ENCODE data around the gene TMEM89.

The TMEM89 gene

GRCh38 chr3:48609088-48610005, 12.2 kb downstream of the TMEM89 start, which contains the start of gene UQCRC1:
Gene UQCRC1, minus strand, starts transcription at chr3:48609646. Its CDS starts 26 bp downstream, at chr3:48609620.
- DNase-seq: peak; percentile 94 to 95

GRCh38 chr3:48607519-48607918, 14.1 kb downstream of the TMEM89 start:
- DNase-seq: no peak

GRCh38 chr3:48601622-48601994, 20.0 kb downstream of the TMEM89 start:
- no peak for DNase-seq

GRCh38 chr3:48600711-48601621, 20.6 kb downstream of the TMEM89 start:
- no peak for DNase-seq

- DNase-seq: no peak
Measured at GRCh38 chr3:48599509-48600285, 21.9 kb downstream of the TMEM89 start.

- no peak for DNase-seq
Measured at GRCh38 chr3:48599077-48599501, 22.5 kb downstream of the TMEM89 start.

GRCh38 chr3:48598323-48599076, 23.1 kb downstream of the TMEM89 start:
- no peak for DNase-seq

GRCh38 chr3:48597408-48597800, 24.2 kb downstream of the TMEM89 start:
- no peak for DNase-seq

- no peak for DNase-seq
Measured at GRCh38 chr3:48596676-48597407, 24.7 kb downstream of the TMEM89 start.

GRCh38 chr3:48596157-48596556, 25.4 kb downstream of the TMEM89 start:
- no peak for DNase-seq

- DNase-seq: peak in 1 of 2 donors; percentile 22
Measured at GRCh38 chr3:48595526-48596121, 25.9 kb downstream of the TMEM89 start.

GRCh38 chr3:48595075-48595525, 26.5 kb downstream of the TMEM89 start, which contains the start of gene COL7A1:
Gene COL7A1, minus strand, starts transcription at chr3:48595329. Its CDS starts 170 bp downstream, at chr3:48595159.
- no peak for DNase-seq

- no peak for DNase-seq
Measured at GRCh38 chr3:48594417-48595049, 27.0 kb downstream of the TMEM89 start.

GRCh38 chr3:48593337-48593736, 28.2 kb downstream of the TMEM89 start:
- DNase-seq: no peak

GRCh38 chr3:48592519-48593087, 29.0 kb downstream of the TMEM89 start:
- no peak for DNase-seq

GRCh38 chr3:48591886-48592518, 29.6 kb downstream of the TMEM89 start:
- no peak for DNase-seq

- no peak for DNase-seq
Measured at GRCh38 chr3:48591436-48591835, 30.1 kb downstream of the TMEM89 start.

GRCh38 chr3:48588230-48588629, 33.3 kb downstream of the TMEM89 start:
- DNase-seq: no peak

GRCh38 chr3:48587686-48588085, 33.9 kb downstream of the TMEM89 start:
- DNase-seq: no peak

Data from CD4-positive, alpha-beta T cell treated with Interleukin-1 beta for 1 hour (primary cell).